K562 (cell line): ENCODE data around the gene CTDSP1. TPM values are rescaled to one million over a fixed set of nuclear protein-coding genes. Genes with fewer than 3 reads are reported as not detected.
A peak's percentile ranks its signal among the peaks of the same experiment; 100 is the strongest.

Experiments used
- ATAC-seq: fragments of 200-7000 bp; cut with Tn5 transposase; 3 replicates; pipeline ENCODE4 v1.9.1; 2020; ENCODE audit warnings: moderate library complexity
- BruUV-seq: library from RNA; stranded (reverse); fragments of 400-500 nt; replicated peaks from 2 replicates; lab custom pipeline; 2021; lab: Mats Ljungman, UMichigan
- CTCF ChIA-PET: fragments of 300-600 bp; formaldehyde crosslinking; extraction: SDS; loops from one replicate; lab custom pipeline; 2021; ENCODE audit warnings: low intra/inter-chr PET ratio; lab: Yijun Ruan, JAX
- POLR2A ChIA-PET: fragments of 300-600, 350-650 bp; sonication (Branson Sonifier 250); formaldehyde crosslinking; extraction: SDS; loops from one replicate; lab custom pipeline; 2021; ENCODE audit warnings: antibody characterized with exemption, inconsistent platforms; lab: Yijun Ruan, JAX
- DNase-seq, 4 experiments: peaks; one replicate each; pipeline versions ENCODE4 v3.0.0 to v3.0.0-alpha.2; 2011 to 2018; ENCODE audit warnings: low spot score in 3 of 4, mixed read lengths in 3 of 4; ENCODE audit errors: extremely low read depth in 1 of 4
- FAIRE-seq: peaks from 2 replicates; lab custom pipeline; 2011; peaks lifted over from hg19 to GRCh38; lab: Jason Lieb, UNC
- H2AFZ ChIP-seq: 2 replicates; pipeline ENCODE4 v1.6.0; 2011; ENCODE audit warnings: low read depth, low read length, control low read depth, inconsistent platforms
- H3K27ac ChIP-seq: fragments of 200-600 bp; 3 replicates; pipeline ENCODE4 v1.8.0; 2011; ENCODE audit warnings: low read depth, mild to moderate bottlenecking, control low read depth, inconsistent platforms, low read length, moderate library complexity, mixed read lengths; ENCODE audit errors: extremely low read depth
- H3K27me3 ChIP-seq, 2 experiments: fragments of 300-600 bp in 1 of 2; 2 replicates in 1 of 2; 3 replicates in 1 of 2; pipeline versions ENCODE4 v1.6.0 to v1.8.0; 2011; ENCODE audit warnings: inconsistent platforms in 2 of 2, low read length in 2 of 2, mild to moderate bottlenecking in 1 of 2, mixed read lengths in 1 of 2, moderate library complexity in 1 of 2; ENCODE audit not compliant: control insufficient read depth in 2 of 2, insufficient read depth in 2 of 2
- H3K36me3 ChIP-seq: fragments of 300-600 bp; 3 replicates; pipeline ENCODE4 v1.8.0; 2011; ENCODE audit warnings: mild to moderate bottlenecking, low read length, inconsistent platforms; ENCODE audit not compliant: control insufficient read depth, insufficient read depth
- H3K4me1 ChIP-seq, 2 experiments: fragments of 200-600 bp in 1 of 2; replicated peaks in 1 of 2; 2 replicates in 1 of 2; 3 replicates in 1 of 2; pipeline versions ENCODE4 v1.5.1 to v1.8.0; 2011; ENCODE audit warnings: inconsistent platforms in 2 of 2, low read length in 2 of 2, mild to moderate bottlenecking in 1 of 2, mixed read lengths in 1 of 2, moderate library complexity in 1 of 2; ENCODE audit not compliant: control insufficient read depth in 2 of 2, insufficient read depth in 2 of 2
- H3K4me2 ChIP-seq: 2 replicates; pipeline ENCODE4 v1.6.1; 2011; ENCODE audit warnings: low read length, control low read depth, inconsistent platforms, mixed read lengths; ENCODE audit not compliant: insufficient read depth
- H3K4me3 ChIP-seq: fragments of 200-600 bp; sonication (generic), shearing (Covaris generic); 2 replicates; pipeline ENCODE4 v1.5.1; 2016; ENCODE audit warnings: control low read depth, inconsistent platforms
- H3K79me2 ChIP-seq: fragments of 200-600 bp; 3 replicates; pipeline ENCODE4 v1.8.0; 2011; ENCODE audit warnings: low read length, inconsistent platforms; ENCODE audit not compliant: control insufficient read depth, insufficient read depth
- H3K9ac ChIP-seq, 2 experiments: 2 replicates each; pipeline versions ENCODE4 v1.6.0 to v1.6.1; 2011; ENCODE audit warnings: low read depth in 2 of 2, low read length in 2 of 2, control low read depth in 1 of 2, inconsistent platforms in 1 of 2, mild to moderate bottlenecking in 1 of 2, mixed read lengths in 1 of 2; ENCODE audit not compliant: insufficient read depth in 1 of 2
- H3K9me1 ChIP-seq: one replicate; pipeline ENCODE4 v1.6.0; 2011; ENCODE audit warnings: inconsistent platforms, mild to moderate bottlenecking, low read length, moderate library complexity; ENCODE audit not compliant: control insufficient read depth, insufficient read depth
- H3K9me3 ChIP-seq: replicated peaks from 2 replicates; pipeline ENCODE4 v1.5.1; 2011; ENCODE audit warnings: low read depth, low read length, inconsistent platforms; ENCODE audit not compliant: control insufficient read depth, insufficient read depth
- H4K20me1 ChIP-seq: replicated peaks from 2 replicates; pipeline ENCODE4 v1.6.1; 2011; ENCODE audit warnings: low read length, inconsistent platforms, mixed read lengths; ENCODE audit not compliant: control insufficient read depth, insufficient read depth
- ARID3A ChIP-seq: IDR thresholded peaks from 2 replicates; pipeline ENCODE4 v1.6.1; 2012; ENCODE audit warnings: low read depth, low read length, improper control_type of control experiment, borderline replicate concordance
- BCOR ChIP-seq: fragments of 450-650 bp; IDR thresholded peaks from 2 replicates; pipeline ENCODE4 v1.6.1; 2016
- SP2 ChIP-seq: IDR thresholded peaks from 2 replicates; pipeline ENCODE4 v1.6.1; 2011; ENCODE audit warnings: mild to moderate bottlenecking, low read depth, low read length, moderate library complexity; ENCODE audit not compliant: poor library complexity, severe bottlenecking; ENCODE audit errors: extremely low read depth
- ZZZ3 ChIP-seq: fragments of 450-650 bp; IDR thresholded peaks from 2 replicates; pipeline ENCODE4 v1.6.1; 2016; ENCODE audit warnings: antibody characterized with exemption, mild to moderate bottlenecking, moderate library complexity
- WGBS: fragments of 100-300 bp; shearing (Covaris generic); methylation state at CpG from one replicate; pipeline ENCODE4 v1.1.6; 2016; ENCODE audit warnings: low coverage, mixed read lengths; ENCODE audit not compliant: insufficient coverage; ENCODE audit errors: missing lambda C conversion rate; 5-methylcytosine and 5-hydroxymethylcytosine counted together
- in situ Hi-C: fragments of 300-500 bp; cut with MboI; formaldehyde crosslinking; loops from 4 replicates; pipeline ENCODE4 v1.15.0; 2018; ENCODE audit warnings: inconsistent platforms, mixed read lengths
- intact Hi-C: fragments of 100-400 bp; cut with micrococcal nuclease; formaldehyde crosslinking; loops from 2 replicates; pipeline ENCODE4 v1.14.2; 2022
- polyA plus RNA-seq, 8 experiments: library from polyadenylated mRNA; depleted of rRNA in 4 of 8; stranded (reverse) in 5 of 8; unstranded in 3 of 8; fragments of >200 nt; fragmentation: Nextera tagmentation in 2 of 8; fragmentation: Illumina TruSeq in 1 of 8; extraction: Ambion mirVana in 2 of 8; extraction: Trizol in 1 of 8; gene quantifications; 2 replicates each; pipeline versions ENCODE4 v1.2.1 to v1.2.3, GENCODE V29; 2011 to 2014; ENCODE audit warnings: inconsistent platforms in 1 of 8, missing spikeins in 1 of 8
- total RNA-seq, 7 experiments: library from RNA; depleted of rRNA in 6 of 7; stranded (reverse); fragments of >200 nt in 6 of 7; fragmentation: Illumina TruSeq in 2 of 7; extraction: Trizol in 2 of 7; gene quantifications; 2 replicates each; pipeline versions ENCODE4 v1.2.1 to v1.2.3, GENCODE V29; 2011 to 2021; ENCODE audit warnings: low replicate concordance in 1 of 7

Gene CTDSP1
- total and polyA plus RNA-seq, 9 of the 15 experiments (the other 6 are each of a cell fraction or from before 2014, with no cell fraction given) = 2.4 to 74.8 (median 45.8) TPM

GRCh38 chr2:218421027-218421426 is 21.4 kb downstream of the CTDSP1 start:
- Histone ChIP-seq H3K79me2 (no peaks in the 10 kb centered on the region), H3K27me3 (no peaks in the 10 kb centered on the region), H3K36me3 (no peaks in the 10 kb centered on the region), H3K4me1 (peaks cover 37 to 66% of the 10 kb centered on the region in 2 experiments; a peak in 4 of 5 replicates)
- no peak for ATAC-seq
- in situ Hi-C loops = no loop called here
- TF ChIP-seq BCOR = no peak
- no peak for TF ChIP-seq ARID3A
- no peak for TF ChIP-seq SP2
- no peak for TF ChIP-seq ZZZ3
- TF ChIP-seq, all 486 proteins: peak for 0
- Histone ChIP-seq H3K9ac (peak overlapping the region in 1 of 2 experiments; percentile 82; a peak in 1 of 4 replicates), H3K27ac (peak overlapping the region; percentile 72), H3K4me3 (no peak overlapping the region), H3K9me3 (no peaks in the 10 kb centered on the region), H4K20me1 (no peaks in the 10 kb centered on the region), H3K4me2 (no peak overlapping the region), H2AFZ (peak overlapping the region; percentile 20), H3K9me1 (no peaks in the 10 kb centered on the region)
- ChIA-PET POLR2A (no interaction called here), CTCF (interaction anchor here (0.5 kb wide), 1 partner anchor 180 kb away, joined by 3 read pairs; no protein-coding TSS in a partner anchor)
- intact Hi-C loops = no loop called here
- DNase-seq = no peak
- BruUV-seq = no TSS peak
- whole genome bisulfite sequencing = 86% methylated on average over 2 of the region's 2 CpGs
- no peak for FAIRE-seq
